GM06990 (cell line): ENCODE measurements around the gene ZBTB21.

Experiments
- DNase-seq: peaks from one replicate; pipeline ENCODE4 v3.0.0-alpha.2; 2011; ENCODE audit not compliant: insufficient read length; ENCODE audit errors: extremely low read depth
- H3K27me3 ChIP-seq: replicated peaks from 2 replicates; pipeline ENCODE4 v1.6.0; 2011; ENCODE audit warnings: low read length; ENCODE audit not compliant: control insufficient read depth, insufficient read depth
- H3K36me3 ChIP-seq: 2 replicates; pipeline ENCODE4 v1.5.1; 2011; ENCODE audit warnings: low read length; ENCODE audit not compliant: control insufficient read depth, insufficient read depth
- H3K4me3 ChIP-seq: replicated peaks from 2 replicates; pipeline ENCODE4 v1.5.1; 2011; ENCODE audit warnings: low read depth, mild to moderate bottlenecking, control low read depth, low read length
- TF ChIP-seq, protein P1 (sequence below): IDR thresholded peaks from 2 replicates; pipeline ENCODE4 v1.5.1; 2011; ENCODE audit warnings: low read length, control low read depth, mild to moderate bottlenecking, inconsistent platforms; ENCODE audit not compliant: insufficient read depth, poor library complexity, severe bottlenecking

The ZBTB21 gene

GRCh38 chr21:41967708-41968107 lies 42.5 kb downstream of the ZBTB21 start:
- Histone ChIP-seq H3K4me3 (no peak overlapping the region), H3K27me3 (no peaks in the 10 kb centered on the region), H3K36me3 (no peaks in the 10 kb centered on the region)
- TF ChIP-seq, protein P1, sequence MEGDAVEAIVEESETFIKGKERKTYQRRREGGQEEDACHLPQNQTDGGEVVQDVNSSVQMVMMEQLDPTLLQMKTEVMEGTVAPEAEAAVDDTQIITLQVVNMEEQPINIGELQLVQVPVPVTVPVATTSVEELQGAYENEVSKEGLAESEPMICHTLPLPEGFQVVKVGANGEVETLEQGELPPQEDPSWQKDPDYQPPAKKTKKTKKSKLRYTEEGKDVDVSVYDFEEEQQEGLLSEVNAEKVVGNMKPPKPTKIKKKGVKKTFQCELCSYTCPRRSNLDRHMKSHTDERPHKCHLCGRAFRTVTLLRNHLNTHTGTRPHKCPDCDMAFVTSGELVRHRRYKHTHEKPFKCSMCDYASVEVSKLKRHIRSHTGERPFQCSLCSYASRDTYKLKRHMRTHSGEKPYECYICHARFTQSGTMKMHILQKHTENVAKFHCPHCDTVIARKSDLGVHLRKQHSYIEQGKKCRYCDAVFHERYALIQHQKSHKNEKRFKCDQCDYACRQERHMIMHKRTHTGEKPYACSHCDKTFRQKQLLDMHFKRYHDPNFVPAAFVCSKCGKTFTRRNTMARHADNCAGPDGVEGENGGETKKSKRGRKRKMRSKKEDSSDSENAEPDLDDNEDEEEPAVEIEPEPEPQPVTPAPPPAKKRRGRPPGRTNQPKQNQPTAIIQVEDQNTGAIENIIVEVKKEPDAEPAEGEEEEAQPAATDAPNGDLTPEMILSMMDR, result no peak
- no peak for DNase-seq

DNA sequence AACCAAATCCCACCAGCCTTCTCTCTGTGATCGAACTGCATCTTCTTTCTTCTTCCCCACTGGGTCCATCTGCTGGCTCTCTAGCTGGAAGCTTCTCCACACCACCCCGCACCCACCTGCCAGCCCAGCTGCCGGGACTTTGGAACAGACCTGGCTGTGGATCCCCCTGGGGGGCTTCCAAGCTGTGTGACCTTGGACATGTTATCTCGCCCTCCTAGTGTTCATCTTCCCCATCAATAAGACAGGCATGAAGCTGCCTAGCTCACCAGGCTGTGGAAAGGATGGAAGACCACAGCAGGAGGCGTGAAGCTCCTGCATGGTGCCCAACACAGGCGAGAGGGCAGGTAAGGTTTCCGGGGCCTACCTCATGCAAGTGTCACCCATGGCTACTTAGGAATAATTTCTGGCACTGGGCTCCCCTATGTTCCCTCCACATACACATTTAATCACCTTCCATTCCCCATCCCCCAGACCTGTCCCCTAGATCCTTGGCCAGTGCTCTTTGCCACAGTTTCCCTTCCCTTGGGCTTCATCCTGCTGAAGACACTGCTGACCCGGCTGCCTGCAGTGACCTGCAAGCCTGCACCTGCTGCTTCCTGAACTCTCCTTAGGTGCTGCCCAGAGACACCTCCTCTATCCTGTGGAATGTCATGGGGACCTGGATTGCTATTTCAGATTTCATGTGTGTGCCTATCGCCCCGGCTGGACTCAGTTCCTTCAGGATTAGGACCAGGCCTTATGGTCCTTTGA lies 43.1 kb downstream of the ZBTB21 start:
- TF ChIP-seq, protein P1, result no peak
- Histone ChIP-seq H3K27me3 (no peaks in the 10 kb centered on the region), H3K4me3 (no peak overlapping the region), H3K36me3 (no peaks in the 10 kb centered on the region)
- DNase-seq, result no peak

GRCh38 chr21:41966041-41966833 lies 43.9 kb downstream of the ZBTB21 start:
- Histone ChIP-seq H3K27me3 (no peaks in the 10 kb centered on the region), H3K36me3 (no peaks in the 10 kb centered on the region), H3K4me3 (no peak overlapping the region)
- TF ChIP-seq, protein P1, result no peak
- no peak for DNase-seq

DNA sequence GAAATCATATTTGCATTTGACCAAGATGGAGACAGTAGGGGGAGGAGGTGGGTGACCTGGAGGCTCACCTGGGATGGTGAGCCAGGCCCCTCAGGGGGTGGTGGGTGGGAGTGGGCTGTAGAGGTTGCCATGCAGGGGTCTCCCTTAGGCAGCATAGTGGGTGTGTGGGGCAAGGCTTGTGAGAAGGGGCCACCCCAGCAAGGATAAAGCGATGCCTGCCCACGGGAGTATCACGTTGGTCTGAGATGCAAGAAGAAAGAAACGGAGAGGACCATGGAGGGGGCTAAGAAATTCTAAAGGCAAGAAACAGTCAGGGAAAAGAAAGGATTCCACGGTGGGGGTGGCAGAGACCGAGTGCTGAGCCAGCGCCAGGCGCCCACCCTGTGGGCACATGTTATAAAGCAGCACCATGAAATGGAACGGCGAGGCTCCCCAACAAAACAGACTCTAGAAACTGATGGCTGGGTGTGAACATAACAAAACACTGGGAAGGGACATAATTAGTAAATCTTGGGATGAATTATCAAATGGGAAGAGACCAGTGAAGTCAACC lies 44.6 kb downstream of the ZBTB21 start:
- no peak for DNase-seq
- Histone ChIP-seq H3K4me3 (no peak overlapping the region), H3K36me3 (no peaks in the 10 kb centered on the region), H3K27me3 (no peaks in the 10 kb centered on the region)
- TF ChIP-seq, protein P1, result no peak

DNA sequence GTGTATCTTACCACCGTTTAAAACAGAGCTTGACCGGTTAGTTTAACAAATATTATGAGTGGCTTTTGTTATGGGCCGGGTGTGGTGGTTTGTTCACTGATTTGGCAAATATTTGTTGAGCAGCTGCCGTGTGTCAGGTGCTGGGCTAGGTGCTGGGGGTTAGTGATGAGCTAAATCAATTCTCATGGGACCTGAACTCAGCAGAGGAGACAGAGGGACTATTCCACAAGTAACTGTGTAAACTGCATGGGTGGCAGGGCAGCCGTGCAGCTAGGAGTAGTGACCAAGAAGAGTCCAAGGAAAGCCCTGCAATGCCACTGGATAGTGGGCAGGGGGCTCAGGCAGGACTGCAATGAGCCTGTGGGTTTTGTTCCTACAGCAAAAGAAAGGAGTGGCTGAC lies 45.1 kb downstream of the ZBTB21 start:
- Histone ChIP-seq H3K27me3 (no peaks in the 10 kb centered on the region), H3K36me3 (no peaks in the 10 kb centered on the region), H3K4me3 (no peak overlapping the region)
- TF ChIP-seq, protein P1, result no peak
- no peak for DNase-seq
